ENCODE data around the gene ANO4. TPM values are rescaled to one million over a fixed set of nuclear protein-coding genes. Genes with fewer than 3 reads are reported as not detected.

The ANO4 gene
- total and polyA plus RNA-seq, 8 donors: 0.37 TPM; not detected in 7

DNA sequence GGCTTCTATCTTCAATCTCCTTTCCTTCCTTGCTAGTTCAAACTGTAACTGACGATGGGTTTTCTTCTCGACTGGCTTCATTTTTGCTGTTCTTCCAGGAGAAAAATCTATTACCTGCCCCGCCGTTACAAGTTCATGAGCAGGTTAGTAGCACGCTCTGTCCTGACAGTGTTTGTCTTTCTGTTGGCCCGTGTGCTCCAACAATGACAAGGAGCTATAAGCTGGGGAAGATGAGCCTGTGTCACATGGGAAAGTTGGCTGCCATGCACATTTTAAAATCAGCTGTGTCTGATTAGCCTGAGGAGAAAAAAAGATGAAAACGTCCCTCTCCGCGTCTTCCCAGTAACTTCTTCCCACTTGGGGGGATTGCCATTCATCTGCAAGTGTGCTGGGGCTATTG, 180.2 kb downstream of the ANO4 start:
- Histone ChIP-seq H3K27ac (no peak overlapping the region), H3K4me1 (no peaks in the 10 kb centered on the region), H3K4me3 (no peak overlapping the region), H3K27me3 (no peaks in the 10 kb centered on the region), H3K36me3 (no peaks in the 10 kb centered on the region), H3K9me3 (no peaks in the 10 kb centered on the region)
- intact Hi-C loops (cut with DNase I; ENCODE audit: low total_unique reads): no loop called here
- WGBS, 5 donors: 74 to 86% (median 77%) methylated on average over 9 of the region's 9 CpGs
- DNase-seq: no peak
- TF ChIP-seq EP300 (IDR thresholded peaks at IDR 0.05): no peak
- TF ChIP-seq, protein P1, sequence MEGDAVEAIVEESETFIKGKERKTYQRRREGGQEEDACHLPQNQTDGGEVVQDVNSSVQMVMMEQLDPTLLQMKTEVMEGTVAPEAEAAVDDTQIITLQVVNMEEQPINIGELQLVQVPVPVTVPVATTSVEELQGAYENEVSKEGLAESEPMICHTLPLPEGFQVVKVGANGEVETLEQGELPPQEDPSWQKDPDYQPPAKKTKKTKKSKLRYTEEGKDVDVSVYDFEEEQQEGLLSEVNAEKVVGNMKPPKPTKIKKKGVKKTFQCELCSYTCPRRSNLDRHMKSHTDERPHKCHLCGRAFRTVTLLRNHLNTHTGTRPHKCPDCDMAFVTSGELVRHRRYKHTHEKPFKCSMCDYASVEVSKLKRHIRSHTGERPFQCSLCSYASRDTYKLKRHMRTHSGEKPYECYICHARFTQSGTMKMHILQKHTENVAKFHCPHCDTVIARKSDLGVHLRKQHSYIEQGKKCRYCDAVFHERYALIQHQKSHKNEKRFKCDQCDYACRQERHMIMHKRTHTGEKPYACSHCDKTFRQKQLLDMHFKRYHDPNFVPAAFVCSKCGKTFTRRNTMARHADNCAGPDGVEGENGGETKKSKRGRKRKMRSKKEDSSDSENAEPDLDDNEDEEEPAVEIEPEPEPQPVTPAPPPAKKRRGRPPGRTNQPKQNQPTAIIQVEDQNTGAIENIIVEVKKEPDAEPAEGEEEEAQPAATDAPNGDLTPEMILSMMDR (IDR thresholded peaks at IDR 0.05): no peak
- no peak for TF ChIP-seq POLR2A (IDR thresholded peaks at IDR 0.05)
- TF ChIP-seq POLR2AphosphoS5 (IDR thresholded peaks at IDR 0.05): no peak

DNA sequence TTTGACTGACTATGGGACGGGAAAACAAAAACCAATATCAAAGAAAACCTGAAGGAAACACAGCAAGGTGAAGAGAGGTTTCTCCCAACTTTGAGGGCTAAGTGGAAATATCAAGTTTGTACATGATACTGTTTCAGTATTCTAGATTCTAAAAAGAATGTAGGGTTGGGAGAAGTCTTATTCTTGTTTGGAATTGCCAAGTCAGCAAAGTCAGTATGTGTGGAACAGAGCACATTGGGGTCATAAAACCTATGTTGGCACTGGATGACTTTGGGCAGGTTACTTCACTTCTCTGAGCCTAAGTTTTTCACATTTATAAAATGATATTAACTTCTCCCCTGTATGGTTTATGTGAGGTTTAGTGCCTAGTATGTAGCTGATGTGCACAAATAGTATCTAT, 182.2 kb downstream of the ANO4 start:
- no peak for TF ChIP-seq EP300 (IDR thresholded peaks at IDR 0.05)
- TF ChIP-seq POLR2AphosphoS5 (IDR thresholded peaks at IDR 0.05): no peak
- TF ChIP-seq POLR2A (IDR thresholded peaks at IDR 0.05): no peak
- TF ChIP-seq, protein P1 (IDR thresholded peaks at IDR 0.05): no peak
- intact Hi-C loops (cut with DNase I; ENCODE audit: low total_unique reads): no loop called here
- DNase-seq: no peak
- Histone ChIP-seq H3K27me3 (no peaks in the 10 kb centered on the region), H3K9me3 (no peaks in the 10 kb centered on the region), H3K36me3 (no peaks in the 10 kb centered on the region), H3K27ac (no peak overlapping the region), H3K4me3 (no peak overlapping the region), H3K4me1 (no peaks in the 10 kb centered on the region)
- WGBS, 5 donors: 82 to 93% (median 92%) methylated on average over 1 of the region's 1 CpG

DNA sequence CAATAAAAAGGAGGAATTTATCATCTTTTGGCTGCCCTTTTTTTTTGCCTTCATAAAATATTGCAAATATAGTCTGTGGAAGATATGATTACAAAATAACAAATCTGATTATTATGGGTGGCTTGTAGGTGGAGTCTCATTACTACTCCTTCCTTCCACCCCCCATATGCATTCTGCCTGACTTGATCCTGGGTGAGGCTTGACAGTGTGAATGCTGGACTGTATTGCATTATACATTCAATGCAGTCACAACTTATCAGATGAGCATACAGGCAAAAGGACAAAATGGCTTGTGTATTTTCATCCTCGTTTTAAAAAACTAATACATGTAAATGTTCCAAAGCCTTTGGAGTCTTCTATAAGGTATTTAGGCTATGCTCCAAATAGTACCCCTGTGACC, 186.3 kb downstream of the ANO4 start:
- intact Hi-C loops (cut with DNase I; ENCODE audit: low total_unique reads): no loop called here
- Histone ChIP-seq H3K27me3 (no peaks in the 10 kb centered on the region), H3K4me3 (no peak overlapping the region), H3K4me1 (no peaks in the 10 kb centered on the region), H3K36me3 (no peaks in the 10 kb centered on the region), H3K27ac (no peak overlapping the region), H3K9me3 (no peaks in the 10 kb centered on the region)
- DNase-seq: no peak
- WGBS, 5 donors: 55 to 72% (median 67%) methylated on average over 1 of the region's 1 CpG
- TF ChIP-seq, protein P1 (IDR thresholded peaks at IDR 0.05): no peak
- TF ChIP-seq POLR2A (IDR thresholded peaks at IDR 0.05): no peak

GRCh38 chr12:100982511-100983183, 188.1 kb downstream of the ANO4 start:
- no peaks in the 10 kb centered on the region for H3K27me3 ChIP-seq
- no peak for DNase-seq
- 77 to 90% (median 85%) methylated on average over 2 of the region's 2 CpGs for WGBS, 5 donors
- H3K9me3 ChIP-seq: no peaks in the 10 kb centered on the region
- H3K4me3 ChIP-seq: no peak overlapping the region
- no peaks in the 10 kb centered on the region for H3K36me3 ChIP-seq
- TF ChIP-seq POLR2AphosphoS5 (IDR thresholded peaks at IDR 0.05) (no peak), EP300 (IDR thresholded peaks at IDR 0.05) (no peak), POLR2A (IDR thresholded peaks at IDR 0.05) (no peak)
- TF ChIP-seq, protein P1 (IDR thresholded peaks at IDR 0.05): no peak
- H3K4me1 ChIP-seq: peaks cover 0 to 7% (median 0%) of the 10 kb centered on the region in 4 donors
- H3K27ac ChIP-seq: no peak overlapping the region
- intact Hi-C loops (cut with DNase I; ENCODE audit: low total_unique reads): no loop called here

All from stomach (tissue), 9 donors.